H9 (cell line): ENCODE results near the gene NKAIN2. TPM values are rescaled to one million over a fixed set of nuclear protein-coding genes. Genes with fewer than 3 reads are reported as not detected.

ENCODE experiments used
- DNase-seq: peaks from one replicate; pipeline ENCODE4 v3.0.0-alpha.2; 2017
- H2AFZ ChIP-seq: one replicate; pipeline ENCODE4 v1.6.1; 2013; ENCODE audit warnings: mild to moderate bottlenecking, low read length, control low read depth, moderate library complexity
- H2AK5ac ChIP-seq: 2 replicates; pipeline ENCODE4 v1.6.1; 2013; ENCODE audit warnings: low read length, control low read depth, mixed read lengths; ENCODE audit not compliant: insufficient read length
- H2BK120ac ChIP-seq: one replicate; pipeline ENCODE4 v1.6.1; 2013; ENCODE audit warnings: low read depth, mild to moderate bottlenecking, low read length, control low read depth, inconsistent platforms; ENCODE audit not compliant: poor library complexity, severe bottlenecking
- H2BK12ac ChIP-seq: 2 replicates; pipeline ENCODE4 v1.6.1; 2013; ENCODE audit warnings: low read length, control low read depth, mixed read lengths, low read depth; ENCODE audit not compliant: insufficient read length
- H2BK15ac ChIP-seq: 2 replicates; pipeline ENCODE4 v1.6.1; 2013; ENCODE audit warnings: low read depth, low read length, control low read depth
- H2BK20ac ChIP-seq: one replicate; pipeline ENCODE4 v1.6.1; 2013; ENCODE audit warnings: low read depth, mild to moderate bottlenecking, low read length, control low read depth, inconsistent platforms; ENCODE audit not compliant: poor library complexity, severe bottlenecking
- H2BK5ac ChIP-seq: 2 replicates; pipeline ENCODE4 v1.6.1; 2013; ENCODE audit warnings: low read length, control low read depth, mixed read lengths; ENCODE audit not compliant: insufficient read length
- H3K14ac ChIP-seq: 2 replicates; pipeline ENCODE4 v1.6.1; 2013; ENCODE audit warnings: low read length, control low read depth; ENCODE audit not compliant: insufficient read depth
- H3K18ac ChIP-seq: 2 replicates; pipeline ENCODE4 v1.6.1; 2013; ENCODE audit warnings: low read depth, mild to moderate bottlenecking, mixed read lengths, low read length, control low read depth; ENCODE audit not compliant: insufficient read length
- H3K23ac ChIP-seq: 2 replicates; pipeline ENCODE4 v1.6.1; 2013; ENCODE audit warnings: low read length, control low read depth, mixed read lengths, low read depth; ENCODE audit not compliant: insufficient read length
- H3K23me2 ChIP-seq: 2 replicates; pipeline ENCODE4 v1.6.1; 2013; ENCODE audit warnings: low read depth, mild to moderate bottlenecking, mixed read lengths, low read length, control low read depth; ENCODE audit not compliant: insufficient read length, poor library complexity, severe bottlenecking
- H3K27ac ChIP-seq: 2 replicates; pipeline ENCODE4 v1.5.1; 2013; ENCODE audit warnings: low read length, control low read depth, mixed read lengths, low read depth; ENCODE audit not compliant: insufficient read length
- H3K27me3 ChIP-seq: 2 replicates; pipeline ENCODE4 v1.6.1; 2013; ENCODE audit warnings: low read length, control low read depth, inconsistent platforms; ENCODE audit not compliant: insufficient read depth
- H3K4ac ChIP-seq: 2 replicates; pipeline ENCODE4 v1.6.1; 2013; ENCODE audit warnings: low read depth, mild to moderate bottlenecking, control low read depth, inconsistent platforms, low read length, moderate library complexity
- H3K4me1 ChIP-seq: 2 replicates; pipeline ENCODE4 v1.6.1; 2013; ENCODE audit warnings: low read length, control low read depth, inconsistent platforms; ENCODE audit not compliant: insufficient read depth
- H3K4me2 ChIP-seq: 2 replicates; pipeline ENCODE4 v1.6.1; 2013; ENCODE audit warnings: low read length, control low read depth, mixed read lengths; ENCODE audit not compliant: insufficient read length, insufficient read depth
- H3K56ac ChIP-seq: 2 replicates; pipeline ENCODE4 v1.6.1; 2013; ENCODE audit warnings: low read depth, mild to moderate bottlenecking, mixed read lengths, low read length, control low read depth; ENCODE audit not compliant: insufficient read length
- H3K79me1 ChIP-seq: 2 replicates; pipeline ENCODE4 v1.6.1; 2013; ENCODE audit warnings: low read depth, mild to moderate bottlenecking, moderate library complexity, low read length, control low read depth, inconsistent platforms; ENCODE audit not compliant: insufficient read depth, poor library complexity, severe bottlenecking
- H3K79me2 ChIP-seq: 2 replicates; pipeline ENCODE4 v1.6.1; 2013; ENCODE audit warnings: low read length, control low read depth, inconsistent platforms; ENCODE audit not compliant: insufficient read depth
- H3K9ac ChIP-seq: 2 replicates; pipeline ENCODE4 v1.6.1; 2013; ENCODE audit warnings: low read length, control low read depth, mixed read lengths; ENCODE audit not compliant: insufficient read length; ENCODE audit errors: extremely low read depth
- H3K9me3 ChIP-seq: one replicate; pipeline ENCODE4 v1.6.1; 2013; ENCODE audit warnings: low read depth, low read length, inconsistent platforms; ENCODE audit not compliant: control insufficient read depth
- H3T11ph ChIP-seq: one replicate; pipeline ENCODE4 v1.6.1; 2013; ENCODE audit warnings: mild to moderate bottlenecking, low read length, control low read depth, inconsistent platforms
- H4K20me1 ChIP-seq: one replicate; pipeline ENCODE4 v1.6.1; 2013; ENCODE audit not compliant: control insufficient read depth, insufficient read length, insufficient read depth
- H4K5ac ChIP-seq: 2 replicates; pipeline ENCODE4 v1.6.1; 2013; ENCODE audit warnings: low read depth, mild to moderate bottlenecking, mixed read lengths, low read length, control low read depth; ENCODE audit not compliant: insufficient read length
- H4K8ac ChIP-seq: replicated peaks from 2 replicates; pipeline ENCODE4 v1.6.1; 2013; ENCODE audit warnings: low read length, control low read depth, mixed read lengths, low read depth; ENCODE audit not compliant: insufficient read length
- H4K91ac ChIP-seq: 2 replicates; pipeline ENCODE4 v1.6.1; 2013; ENCODE audit warnings: low read depth, mild to moderate bottlenecking, moderate library complexity, mixed read lengths, low read length, control low read depth; ENCODE audit not compliant: insufficient read length
- H3K27ac Mint-ChIP-seq, 3 experiments: 2 replicates in 2 of 3; 3 replicates in 1 of 3; pipeline ENCODE4 v1.8.0; 2020 to 2021; ENCODE audit warnings: mixed read lengths in 3 of 3, mild to moderate bottlenecking in 1 of 3, moderate library complexity in 1 of 3
- H3K27me3 Mint-ChIP-seq: 2 replicates; pipeline ENCODE4 v1.8.0; 2021; ENCODE audit warnings: low read depth, mild to moderate bottlenecking, moderate library complexity, mixed read lengths
- H3K36me3 Mint-ChIP-seq, 3 experiments: 2 replicates in 2 of 3; 3 replicates in 1 of 3; pipeline ENCODE4 v1.8.0; 2020 to 2021; ENCODE audit warnings: low read depth in 3 of 3, mixed read lengths in 3 of 3; ENCODE audit not compliant: insufficient read depth in 1 of 3
- H3K4me1 Mint-ChIP-seq, 2 experiments: 2 replicates each; pipeline ENCODE4 v1.8.0; 2020; ENCODE audit warnings: mixed read lengths in 2 of 2
- H3K4me3 Mint-ChIP-seq, 2 experiments: 2 replicates in 1 of 2; 3 replicates in 1 of 2; pipeline ENCODE4 v1.8.0; 2020 to 2021; ENCODE audit warnings: mild to moderate bottlenecking in 2 of 2, mixed read lengths in 2 of 2, moderate library complexity in 1 of 2
- H3K9me3 Mint-ChIP-seq, 2 experiments: 2 replicates in 1 of 2; 3 replicates in 1 of 2; pipeline ENCODE4 v1.8.0; 2020; ENCODE audit warnings: mild to moderate bottlenecking in 2 of 2, mixed read lengths in 2 of 2, moderate library complexity in 1 of 2
- WGBS: extraction: QIAGEN DNeasy Blood & Tissue Kit; methylation state at CpG from one replicate; pipeline ENCODE4 v1.1.7; 2013; ENCODE audit warnings: missing lambda C conversion rate, low lambda C conversion rate, mixed read lengths; ENCODE audit not compliant: insufficient read length; ENCODE audit errors: extremely low coverage; 5-methylcytosine and 5-hydroxymethylcytosine counted together
- total RNA-seq: library from RNA; stranded (reverse); gene quantifications from 2 replicates; pipeline ENCODE4 v1.2.1, GENCODE V29; 2021
- TF ChIP-seq, protein P1 (sequence below): fragments of 200-600 bp; sonication (generic); conservative IDR thresholded peaks from 3 replicates; pipeline ENCODE4 v1.8.0; 2021; ENCODE audit warnings: antibody characterized with exemption, mild to moderate bottlenecking

The NKAIN2 gene
- total RNA-seq, 1 experiment from 2014 or later, result 0.17 TPM

- Histone ChIP-seq H4K20me1 (no peaks in the 10 kb centered on the region), H3K56ac (no peak overlapping the region), H4K5ac (no peak overlapping the region), H2BK120ac (no peak overlapping the region), H4K8ac (no peak overlapping the region), H3K14ac (no peak overlapping the region), H2BK20ac (no peak overlapping the region), H2AFZ (no peak overlapping the region), H3K23ac (no peak overlapping the region), H3K4me2 (no peak overlapping the region), H3K4ac (no peak overlapping the region), H2AK5ac (no peak overlapping the region), H3K23me2 (no peaks in the 10 kb centered on the region), H3K18ac (no peak overlapping the region), H2BK12ac (no peak overlapping the region), H2BK15ac (no peak overlapping the region), H3K9ac (no peak overlapping the region), H3K79me1 (no peaks in the 10 kb centered on the region), H3K4me1 (no peaks in the 10 kb centered on the region), H4K91ac (no peak overlapping the region), H3T11ph (no peak overlapping the region), H3K27ac (no peak overlapping the region), H3K27me3 (no peaks in the 10 kb centered on the region), H3K9me3 (no peaks in the 10 kb centered on the region), H2BK5ac (no peak overlapping the region), H3K79me2 (no peaks in the 10 kb centered on the region)
- Mint-ChIP-seq H3K4me3 (no peak overlapping the region), H3K36me3 (no peaks in the 10 kb centered on the region; a peak in 1 of 7 replicates), H3K4me1 (no peaks in the 10 kb centered on the region), H3K9me3 (no peaks in the 10 kb centered on the region; a peak in 1 of 5 replicates), H3K27me3 (0 out of 2 replicates have a peak, but pooled peaks cover 1% of the 10 kb centered on the region), H3K27ac (no peak overlapping the region)
- TF ChIP-seq, protein P1, sequence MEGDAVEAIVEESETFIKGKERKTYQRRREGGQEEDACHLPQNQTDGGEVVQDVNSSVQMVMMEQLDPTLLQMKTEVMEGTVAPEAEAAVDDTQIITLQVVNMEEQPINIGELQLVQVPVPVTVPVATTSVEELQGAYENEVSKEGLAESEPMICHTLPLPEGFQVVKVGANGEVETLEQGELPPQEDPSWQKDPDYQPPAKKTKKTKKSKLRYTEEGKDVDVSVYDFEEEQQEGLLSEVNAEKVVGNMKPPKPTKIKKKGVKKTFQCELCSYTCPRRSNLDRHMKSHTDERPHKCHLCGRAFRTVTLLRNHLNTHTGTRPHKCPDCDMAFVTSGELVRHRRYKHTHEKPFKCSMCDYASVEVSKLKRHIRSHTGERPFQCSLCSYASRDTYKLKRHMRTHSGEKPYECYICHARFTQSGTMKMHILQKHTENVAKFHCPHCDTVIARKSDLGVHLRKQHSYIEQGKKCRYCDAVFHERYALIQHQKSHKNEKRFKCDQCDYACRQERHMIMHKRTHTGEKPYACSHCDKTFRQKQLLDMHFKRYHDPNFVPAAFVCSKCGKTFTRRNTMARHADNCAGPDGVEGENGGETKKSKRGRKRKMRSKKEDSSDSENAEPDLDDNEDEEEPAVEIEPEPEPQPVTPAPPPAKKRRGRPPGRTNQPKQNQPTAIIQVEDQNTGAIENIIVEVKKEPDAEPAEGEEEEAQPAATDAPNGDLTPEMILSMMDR, result no peak
- no peak for DNase-seq
- no CpG with 5 or more reads among the region's 2 CpGs for WGBS
Observed at GRCh38 chr6:123879749-123880148, 76.1 kb downstream of the NKAIN2 start.
